Measurements from ENCODE around the gene PDCD4.

Gene PDCD4

GRCh38 chr10:110939419-110939818 lies 67.7 kb downstream of the PDCD4 start:
- Histone ChIP-seq H2AFZ (ENCODE audit: low read depth, low read length) (no peak overlapping the region), H3K4me3 (ENCODE audit: low read length) (no peak overlapping the region), H3K9me3 (ENCODE audit: low read length) (peaks cover 6% of the 10 kb centered on the region), H3K36me3 (ENCODE audit: insufficient read depth, low read length) (peaks cover 26% of the 10 kb centered on the region), H3K27me3 (ENCODE audit: insufficient read depth, low read length) (no peaks in the 10 kb centered on the region), H3K4me1 (ENCODE audit: insufficient read depth, low read length) (no peaks in the 10 kb centered on the region)

GRCh38 chr10:110944792-110945396 lies 73.2 kb downstream of the PDCD4 start:
- Histone ChIP-seq H3K4me3 (ENCODE audit: low read length) (no peak overlapping the region), H3K27me3 (ENCODE audit: insufficient read depth, low read length) (no peaks in the 10 kb centered on the region), H3K4me1 (ENCODE audit: insufficient read depth, low read length) (peaks cover 13% of the 10 kb centered on the region), H3K36me3 (ENCODE audit: insufficient read depth, low read length) (peaks cover 33% of the 10 kb centered on the region), H2AFZ (ENCODE audit: low read depth, low read length) (no peak overlapping the region), H3K9me3 (ENCODE audit: low read length) (peaks cover 16% of the 10 kb centered on the region)

GRCh38 chr10:110946496-110946895 lies 74.8 kb downstream of the PDCD4 start:
- Histone ChIP-seq H3K4me1 (ENCODE audit: insufficient read depth, low read length) (peaks cover 13% of the 10 kb centered on the region), H3K27me3 (ENCODE audit: insufficient read depth, low read length) (no peaks in the 10 kb centered on the region), H3K36me3 (ENCODE audit: insufficient read depth, low read length) (peaks cover 31% of the 10 kb centered on the region), H3K4me3 (ENCODE audit: low read length) (no peak overlapping the region), H2AFZ (ENCODE audit: low read depth, low read length) (no peak overlapping the region), H3K9me3 (ENCODE audit: low read length) (peaks cover 16% of the 10 kb centered on the region)

- Histone ChIP-seq H3K27me3 (ENCODE audit: insufficient read depth, low read length) (no peaks in the 10 kb centered on the region), H3K9me3 (ENCODE audit: low read length) (peaks cover 16% of the 10 kb centered on the region), H3K4me1 (ENCODE audit: insufficient read depth, low read length) (peaks cover 13% of the 10 kb centered on the region), H3K36me3 (ENCODE audit: insufficient read depth, low read length) (peaks cover 33% of the 10 kb centered on the region), H2AFZ (ENCODE audit: low read depth, low read length) (no peak overlapping the region), H3K4me3 (ENCODE audit: low read length) (no peak overlapping the region)
Observed at GRCh38 chr10:110947061-110947595, 75.4 kb downstream of the PDCD4 start.
